Suprapubic skin (tissue), 4 donors: Measurements from ENCODE around the gene ST3GAL4. TPM values are rescaled to one million over a fixed set of nuclear protein-coding genes. Genes with fewer than 3 reads are reported as not detected.

Experiments used
- DNase-seq, 2 donors: peaks; one replicate each; pipeline ENCODE4 v3.0.0-alpha.2; 2019; ENCODE audit warnings: low spot score in 2 of 2
- H3K27ac ChIP-seq: fragments of 200-600 bp; sonication (generic); one replicate; pipeline ENCODE4 v1.5.1; 2019
- H3K27me3 ChIP-seq: fragments of 200-600 bp; sonication (generic); one replicate; pipeline ENCODE4 v1.5.1; 2019
- H3K36me3 ChIP-seq: fragments of 200-600 bp; sonication (generic); one replicate; pipeline ENCODE4 v1.5.1; 2019
- H3K4me1 ChIP-seq: fragments of 200-600 bp; sonication (generic); one replicate; pipeline ENCODE4 v1.5.1; 2019
- H3K4me3 ChIP-seq: fragments of 200-600 bp; sonication (generic); one replicate; pipeline ENCODE4 v1.5.1; 2019; ENCODE audit warnings: mild to moderate bottlenecking
- H3K9me3 ChIP-seq: fragments of 200-600 bp; sonication (generic); one replicate; pipeline ENCODE4 v1.5.1; 2019
- EP300 ChIP-seq: sonication (generic); formaldehyde crosslinking; IDR thresholded peaks from one replicate; pipeline ENCODE4 v1.6.1; 2017; ENCODE audit warnings: antibody characterized with exemption
- POLR2A ChIP-seq, 2 donors: fragments of 450-650 bp; IDR thresholded peaks; one replicate each; pipeline ENCODE4 v1.6.1; 2017; ENCODE audit warnings: antibody characterized with exemption in 2 of 2, mild to moderate bottlenecking in 2 of 2, moderate library complexity in 2 of 2
- POLR2AphosphoS5 ChIP-seq, 3 donors: sonication (generic); formaldehyde crosslinking; IDR thresholded peaks; one replicate each; pipeline ENCODE4 v1.6.1; 2017; ENCODE audit warnings: antibody characterized with exemption in 3 of 3
- WGBS: methylation state at CpG from one replicate; pipeline ENCODE4 v1.1.5; 2018; 5-methylcytosine and 5-hydroxymethylcytosine counted together
- total RNA-seq, 4 donors: library from RNA; depleted of rRNA; stranded (reverse); fragments of >200 nt; gene quantifications; one replicate each; pipeline ENCODE4 v1.1.0, GENCODE V29; 2016
- TF ChIP-seq, protein P1 (sequence below), 2 donors: fragments of 200-600 bp in 1 of 2; fragments of 450-650 bp in 1 of 2; sonication (generic) in 1 of 2; IDR thresholded peaks; one replicate each; pipeline ENCODE4 v1.5.1; 2016 to 2019; ENCODE audit warnings: antibody characterized with exemption in 2 of 2, mild to moderate bottlenecking in 1 of 2, moderate library complexity in 1 of 2

ST3GAL4 gene
- total RNA-seq, 4 donors from 2014 or later = 23.6 to 30.9 (median 26.9) TPM

DNA sequence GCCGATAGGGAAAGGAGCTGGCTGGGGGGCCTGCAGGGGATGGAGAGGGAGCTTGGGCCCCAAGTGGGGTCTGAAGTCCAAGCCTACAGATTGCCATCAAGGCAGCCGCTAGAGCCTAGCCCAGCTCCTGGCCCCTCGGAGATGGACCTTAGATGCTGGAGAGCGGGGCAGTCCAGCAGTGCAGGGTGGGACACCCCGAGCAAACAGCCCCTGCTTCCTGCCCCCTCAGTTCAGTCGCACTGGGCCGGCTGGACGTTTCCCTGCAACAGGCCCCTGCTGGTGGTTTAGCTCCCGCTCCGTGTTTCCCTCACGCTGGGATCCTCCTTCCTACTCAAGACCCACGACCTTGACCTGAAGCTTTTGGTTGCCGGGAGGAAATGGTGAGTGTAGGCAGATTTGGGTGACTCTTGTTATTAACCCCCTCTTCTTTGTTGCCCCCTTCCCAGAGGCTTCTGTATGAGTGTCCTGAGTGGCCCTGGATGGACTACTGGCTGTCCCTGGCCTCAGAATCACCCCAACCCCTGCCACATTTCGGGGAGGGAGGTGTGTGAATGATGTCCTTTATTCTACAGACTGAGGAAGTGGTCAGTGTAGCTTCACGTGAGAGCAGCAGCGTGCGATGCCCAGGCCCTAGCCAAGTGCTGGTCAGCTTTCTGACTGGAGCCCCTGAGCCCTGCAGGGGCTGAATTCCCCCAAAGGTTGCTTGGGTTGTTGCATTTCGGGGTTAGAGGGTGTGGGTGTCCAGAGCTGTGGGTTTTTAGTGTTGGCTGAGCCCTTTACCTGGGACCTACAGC lies 2.7 kb downstream of the ST3GAL4 start:
- Histone ChIP-seq H3K4me3 (peak overlapping the region; percentile 67), H3K4me1 (peaks cover 69% of the 10 kb centered on the region), H3K9me3 (no peaks in the 10 kb centered on the region), H3K27ac (peak overlapping the region; percentile 83), H3K27me3 (no peaks in the 10 kb centered on the region), H3K36me3 (no peaks in the 10 kb centered on the region)
- 88% methylated on average over 10 of the region's 18 CpGs for WGBS
- TF ChIP-seq POLR2AphosphoS5 (IDR thresholded peaks at IDR 0.05) = no peak
- TF ChIP-seq, protein P1, sequence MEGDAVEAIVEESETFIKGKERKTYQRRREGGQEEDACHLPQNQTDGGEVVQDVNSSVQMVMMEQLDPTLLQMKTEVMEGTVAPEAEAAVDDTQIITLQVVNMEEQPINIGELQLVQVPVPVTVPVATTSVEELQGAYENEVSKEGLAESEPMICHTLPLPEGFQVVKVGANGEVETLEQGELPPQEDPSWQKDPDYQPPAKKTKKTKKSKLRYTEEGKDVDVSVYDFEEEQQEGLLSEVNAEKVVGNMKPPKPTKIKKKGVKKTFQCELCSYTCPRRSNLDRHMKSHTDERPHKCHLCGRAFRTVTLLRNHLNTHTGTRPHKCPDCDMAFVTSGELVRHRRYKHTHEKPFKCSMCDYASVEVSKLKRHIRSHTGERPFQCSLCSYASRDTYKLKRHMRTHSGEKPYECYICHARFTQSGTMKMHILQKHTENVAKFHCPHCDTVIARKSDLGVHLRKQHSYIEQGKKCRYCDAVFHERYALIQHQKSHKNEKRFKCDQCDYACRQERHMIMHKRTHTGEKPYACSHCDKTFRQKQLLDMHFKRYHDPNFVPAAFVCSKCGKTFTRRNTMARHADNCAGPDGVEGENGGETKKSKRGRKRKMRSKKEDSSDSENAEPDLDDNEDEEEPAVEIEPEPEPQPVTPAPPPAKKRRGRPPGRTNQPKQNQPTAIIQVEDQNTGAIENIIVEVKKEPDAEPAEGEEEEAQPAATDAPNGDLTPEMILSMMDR (IDR thresholded peaks at IDR 0.05) = no peak
- TF ChIP-seq EP300 = no peak
- no peak for TF ChIP-seq POLR2A (IDR thresholded peaks at IDR 0.05)
- peak; percentile 66 to 74 for DNase-seq

DNA sequence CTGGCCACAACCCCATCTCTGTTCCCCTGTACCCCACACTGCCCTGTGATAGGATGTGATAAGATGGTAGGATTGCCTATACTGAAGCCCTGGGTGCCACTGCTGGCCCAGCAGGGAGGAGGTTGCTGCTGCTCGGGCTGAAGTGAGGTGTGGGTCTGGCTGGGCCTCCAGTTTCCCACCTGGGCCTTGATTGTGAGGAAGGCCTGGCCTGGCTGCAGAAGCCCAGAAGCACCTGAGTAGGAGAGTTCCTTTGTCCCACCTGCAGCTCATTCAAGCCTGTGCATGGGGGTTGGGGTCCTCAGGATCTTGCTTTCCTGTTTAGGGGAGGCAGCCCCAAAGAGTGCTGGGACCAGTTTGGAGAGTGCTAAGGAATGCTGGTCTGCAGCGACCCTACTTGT lies 3.3 kb downstream of the ST3GAL4 start:
- WGBS = 83% methylated on average over 1 of the region's 2 CpGs
- H3K27me3 ChIP-seq = no peaks in the 10 kb centered on the region
- H3K27ac ChIP-seq = peak overlapping the region; percentile 83
- TF ChIP-seq EP300 (no peak), POLR2AphosphoS5 (IDR thresholded peaks at IDR 0.05) (no peak), POLR2A (IDR thresholded peaks at IDR 0.05) (no peak)
- TF ChIP-seq, protein P1 (IDR thresholded peaks at IDR 0.05) = no peak
- no peak overlapping the region for H3K4me3 ChIP-seq
- no peaks in the 10 kb centered on the region for H3K9me3 ChIP-seq
- no peaks in the 10 kb centered on the region for H3K36me3 ChIP-seq
- peak; percentile 44 to 66 for DNase-seq
- H3K4me1 ChIP-seq = peaks cover 71% of the 10 kb centered on the region

DNA sequence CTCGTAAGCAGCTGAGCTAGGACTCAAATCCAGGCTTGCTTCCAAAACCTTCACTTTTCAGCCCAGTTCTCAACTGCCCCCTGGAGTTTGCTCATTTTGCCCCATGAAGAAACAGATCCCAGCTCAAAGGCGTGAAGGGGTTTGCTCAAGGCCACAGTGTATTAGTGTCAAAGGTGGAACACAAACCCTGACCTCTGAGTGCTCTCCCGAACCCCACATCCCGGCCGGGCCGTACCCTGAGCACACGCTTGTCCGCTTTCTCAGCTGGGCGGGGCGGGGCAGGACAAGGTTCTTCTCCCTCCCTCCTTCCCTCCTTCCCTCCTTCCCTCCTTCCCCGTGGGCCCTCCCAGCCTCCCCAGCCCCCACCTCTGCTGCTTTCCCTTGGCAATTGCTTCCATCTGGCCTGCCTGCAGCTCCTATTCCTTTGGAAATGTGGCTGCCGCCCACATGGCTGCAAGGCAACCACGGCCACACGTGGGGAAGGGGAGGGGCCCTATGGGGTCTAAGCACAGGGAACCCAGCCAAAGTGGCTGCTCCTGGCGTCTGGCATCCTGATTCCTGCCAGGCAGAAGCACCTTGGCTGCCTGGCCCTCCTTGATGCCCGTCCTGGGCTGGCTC lies 4.1 kb downstream of the ST3GAL4 start:
- Histone ChIP-seq H3K36me3 (no peaks in the 10 kb centered on the region), H3K4me3 (peak overlapping the region; percentile 12), H3K4me1 (peaks cover 66% of the 10 kb centered on the region), H3K9me3 (no peaks in the 10 kb centered on the region), H3K27me3 (no peaks in the 10 kb centered on the region), H3K27ac (peak overlapping the region; percentile 83)
- TF ChIP-seq POLR2AphosphoS5 (IDR thresholded peaks at IDR 0.05) = peak in 1 of 3 donors; percentile 11
- TF ChIP-seq EP300 = no peak
- peak; percentile 89 to 93 for DNase-seq
- WGBS = 22% methylated on average over 14 of the region's 16 CpGs

DNA sequence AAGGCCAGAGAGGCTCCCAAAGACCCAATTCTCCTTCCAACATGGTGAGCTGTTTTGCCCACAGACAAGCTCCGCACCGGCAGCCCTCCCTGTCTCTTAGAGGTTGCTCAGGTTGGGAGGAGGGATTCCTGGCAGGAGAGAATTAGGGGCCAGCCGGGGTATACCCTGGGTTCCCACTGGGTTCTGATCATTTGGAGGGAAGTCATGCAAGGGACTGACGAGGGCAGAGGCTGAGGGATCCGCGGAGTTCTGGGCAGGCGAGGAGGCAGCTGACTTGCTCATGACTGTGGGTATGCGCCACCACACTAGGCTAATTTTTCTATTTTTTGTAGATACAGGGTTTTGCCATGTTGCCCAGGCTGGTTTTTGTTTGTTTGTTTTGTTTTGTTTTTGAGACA lies 4.6 kb downstream of the ST3GAL4 start:
- no peak for DNase-seq
- peak overlapping the region; percentile 12 for H3K4me3 ChIP-seq
- WGBS = 54% methylated on average over 8 of the region's 8 CpGs
- TF ChIP-seq POLR2A (IDR thresholded peaks at IDR 0.05) = no peak
- no peak for TF ChIP-seq POLR2AphosphoS5 (IDR thresholded peaks at IDR 0.05)
- TF ChIP-seq EP300 = no peak
- TF ChIP-seq, protein P1 (IDR thresholded peaks at IDR 0.05) = no peak
- peaks cover 63% of the 10 kb centered on the region for H3K4me1 ChIP-seq
- H3K27me3 ChIP-seq = no peaks in the 10 kb centered on the region
- no peaks in the 10 kb centered on the region for H3K9me3 ChIP-seq
- no peaks in the 10 kb centered on the region for H3K36me3 ChIP-seq
- H3K27ac ChIP-seq = peak overlapping the region; percentile 83

DNA sequence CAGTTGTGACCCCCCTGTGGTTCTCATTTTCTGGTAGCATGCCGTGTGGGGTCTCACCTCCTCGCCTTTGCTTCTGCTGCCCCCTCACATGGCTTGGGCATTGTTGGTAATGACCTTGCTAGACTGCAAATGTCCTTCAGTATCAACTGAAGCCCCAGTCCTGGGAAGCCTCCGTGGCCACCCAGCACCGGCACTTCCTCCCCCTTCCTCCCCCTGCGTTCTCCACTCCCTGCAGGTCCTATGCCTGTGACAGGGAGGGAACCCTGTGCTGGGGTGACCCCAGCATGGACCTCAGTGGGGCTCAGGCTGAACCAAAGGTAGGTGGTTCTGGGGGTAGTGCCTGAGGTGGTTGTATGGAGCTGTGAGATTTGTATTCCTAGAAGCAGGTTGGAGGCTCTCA lies 5.9 kb downstream of the ST3GAL4 start:
- no peak overlapping the region for H3K4me3 ChIP-seq
- H3K4me1 ChIP-seq = peaks cover 65% of the 10 kb centered on the region
- H3K27ac ChIP-seq = no peak overlapping the region
- H3K36me3 ChIP-seq = no peaks in the 10 kb centered on the region
- no peaks in the 10 kb centered on the region for H3K27me3 ChIP-seq
- no peaks in the 10 kb centered on the region for H3K9me3 ChIP-seq
- 92% methylated on average over 5 of the region's 5 CpGs for WGBS
- TF ChIP-seq, protein P1 (IDR thresholded peaks at IDR 0.05) = no peak
- TF ChIP-seq POLR2A (IDR thresholded peaks at IDR 0.05) (no peak), POLR2AphosphoS5 (IDR thresholded peaks at IDR 0.05) (no peak), EP300 (no peak)
- peak; percentile 51 to 65 for DNase-seq
